Sigmoid colon (tissue), 4 donors: Measurements from ENCODE around the gene EDN3.

Experiments
- POLR2A ChIP-seq, 2 donors: fragments of 450-650 bp; IDR thresholded peaks; one replicate each; pipeline ENCODE4 v1.6.1; 2016; ENCODE audit warnings: antibody characterized with exemption in 2 of 2, mild to moderate bottlenecking in 2 of 2, moderate library complexity in 2 of 2
- POLR2AphosphoS5 ChIP-seq, 4 donors: sonication (generic); formaldehyde crosslinking; IDR thresholded peaks; one replicate each; pipeline ENCODE4 v1.6.1; 2017; ENCODE audit warnings: antibody characterized with exemption in 4 of 4
- TF ChIP-seq, protein P1 (sequence below), 4 experiments: fragments of 450-650 bp in 3 of 4; fragments of 200-600 bp in 1 of 4; IDR thresholded peaks; one replicate each; pipeline ENCODE4 v1.5.1; 2016 to 2019; ENCODE audit warnings: antibody characterized with exemption in 4 of 4, mild to moderate bottlenecking in 3 of 4, moderate library complexity in 2 of 4

- TF ChIP-seq, protein P1, sequence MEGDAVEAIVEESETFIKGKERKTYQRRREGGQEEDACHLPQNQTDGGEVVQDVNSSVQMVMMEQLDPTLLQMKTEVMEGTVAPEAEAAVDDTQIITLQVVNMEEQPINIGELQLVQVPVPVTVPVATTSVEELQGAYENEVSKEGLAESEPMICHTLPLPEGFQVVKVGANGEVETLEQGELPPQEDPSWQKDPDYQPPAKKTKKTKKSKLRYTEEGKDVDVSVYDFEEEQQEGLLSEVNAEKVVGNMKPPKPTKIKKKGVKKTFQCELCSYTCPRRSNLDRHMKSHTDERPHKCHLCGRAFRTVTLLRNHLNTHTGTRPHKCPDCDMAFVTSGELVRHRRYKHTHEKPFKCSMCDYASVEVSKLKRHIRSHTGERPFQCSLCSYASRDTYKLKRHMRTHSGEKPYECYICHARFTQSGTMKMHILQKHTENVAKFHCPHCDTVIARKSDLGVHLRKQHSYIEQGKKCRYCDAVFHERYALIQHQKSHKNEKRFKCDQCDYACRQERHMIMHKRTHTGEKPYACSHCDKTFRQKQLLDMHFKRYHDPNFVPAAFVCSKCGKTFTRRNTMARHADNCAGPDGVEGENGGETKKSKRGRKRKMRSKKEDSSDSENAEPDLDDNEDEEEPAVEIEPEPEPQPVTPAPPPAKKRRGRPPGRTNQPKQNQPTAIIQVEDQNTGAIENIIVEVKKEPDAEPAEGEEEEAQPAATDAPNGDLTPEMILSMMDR (IDR thresholded peaks at IDR 0.05): no peak
- TF ChIP-seq POLR2A (IDR thresholded peaks at IDR 0.05) (no peak), POLR2AphosphoS5 (IDR thresholded peaks at IDR 0.05) (no peak)
Measured at GRCh38 chr20:59336540-59336939, 36.1 kb downstream of the EDN3 start.
